Measurements from ENCODE around the gene PRPSAP1. TPM values are rescaled to one million over a fixed set of nuclear protein-coding genes. Genes with fewer than 3 reads are reported as not detected.

Gene PRPSAP1
- total RNA-seq, 1 experiment from 2014 or later, result 99.6 TPM

- intact Hi-C loops (cut with micrococcal nuclease; ENCODE audit: unreplicated experiment), result loop anchor here (2.0 kb wide), 1 partner anchor 97 kb away; no protein-coding TSS in a partner anchor
- Histone ChIP-seq H3K4me3 (ENCODE audit: low read depth in 2 of 2, low read length in 2 of 2) (no peak overlapping the region), H3K27ac (ENCODE audit: low read length) (no peak overlapping the region), H3K27me3 (ENCODE audit: control insufficient read depth, insufficient read depth, low read length) (no peaks in the 10 kb centered on the region), H3K4me1 (ENCODE audit: control insufficient read depth, insufficient read depth, low read length) (no peaks in the 10 kb centered on the region), H3K36me3 (ENCODE audit: control insufficient read depth, insufficient read depth, low read length) (peaks cover 6% of the 10 kb centered on the region), H3K9me3 (ENCODE audit: control insufficient read depth, insufficient read depth, low read depth, low read length) (no peaks in the 10 kb centered on the region)
- in situ Hi-C loops (cut with HindIII; ENCODE audit: low pct_unique_long_range_greater_than_20kb, low sequenced_read_pairs), result no loop called here
- ChIA-PET CTCF (interaction anchor here (0.5 to 2.5 kb wide), 8 partner anchors 8 to 295 kb away, joined by 3 to 15 read pairs (median 7); no protein-coding TSS in a partner anchor), POLR2A (no interaction called here)
- DNase-seq (ENCODE audit: low read depth, low spot score), result no peak
- ATAC-seq, result no peak; the same call in 1 of the 2 replicates
- BruUV-seq (replicated peaks), result no TSS peak
- no peak for TF ChIP-seq SIN3A (IDR thresholded peaks at IDR 0.05; ENCODE audit: borderline replicate concordance, insufficient read depth, low read depth, low read length)
- no peak for TF ChIP-seq CTCF (IDR thresholded peaks at IDR 0.05)
- TF ChIP-seq, protein P1, sequence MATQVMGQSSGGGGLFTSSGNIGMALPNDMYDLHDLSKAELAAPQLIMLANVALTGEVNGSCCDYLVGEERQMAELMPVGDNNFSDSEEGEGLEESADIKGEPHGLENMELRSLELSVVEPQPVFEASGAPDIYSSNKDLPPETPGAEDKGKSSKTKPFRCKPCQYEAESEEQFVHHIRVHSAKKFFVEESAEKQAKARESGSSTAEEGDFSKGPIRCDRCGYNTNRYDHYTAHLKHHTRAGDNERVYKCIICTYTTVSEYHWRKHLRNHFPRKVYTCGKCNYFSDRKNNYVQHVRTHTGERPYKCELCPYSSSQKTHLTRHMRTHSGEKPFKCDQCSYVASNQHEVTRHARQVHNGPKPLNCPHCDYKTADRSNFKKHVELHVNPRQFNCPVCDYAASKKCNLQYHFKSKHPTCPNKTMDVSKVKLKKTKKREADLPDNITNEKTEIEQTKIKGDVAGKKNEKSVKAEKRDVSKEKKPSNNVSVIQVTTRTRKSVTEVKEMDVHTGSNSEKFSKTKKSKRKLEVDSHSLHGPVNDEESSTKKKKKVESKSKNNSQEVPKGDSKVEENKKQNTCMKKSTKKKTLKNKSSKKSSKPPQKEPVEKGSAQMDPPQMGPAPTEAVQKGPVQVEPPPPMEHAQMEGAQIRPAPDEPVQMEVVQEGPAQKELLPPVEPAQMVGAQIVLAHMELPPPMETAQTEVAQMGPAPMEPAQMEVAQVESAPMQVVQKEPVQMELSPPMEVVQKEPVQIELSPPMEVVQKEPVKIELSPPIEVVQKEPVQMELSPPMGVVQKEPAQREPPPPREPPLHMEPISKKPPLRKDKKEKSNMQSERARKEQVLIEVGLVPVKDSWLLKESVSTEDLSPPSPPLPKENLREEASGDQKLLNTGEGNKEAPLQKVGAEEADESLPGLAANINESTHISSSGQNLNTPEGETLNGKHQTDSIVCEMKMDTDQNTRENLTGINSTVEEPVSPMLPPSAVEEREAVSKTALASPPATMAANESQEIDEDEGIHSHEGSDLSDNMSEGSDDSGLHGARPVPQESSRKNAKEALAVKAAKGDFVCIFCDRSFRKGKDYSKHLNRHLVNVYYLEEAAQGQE (IDR thresholded peaks at IDR 0.05; ENCODE audit: insufficient read depth in 1 of 2, low read depth in 2 of 2, low read length in 1 of 2), result no peak
- TF ChIP-seq POLR2AphosphoS5 (IDR thresholded peaks at IDR 0.05; ENCODE audit: low read depth, low read length), result no peak
- no peak for TF ChIP-seq TCF7L2 (IDR thresholded peaks at IDR 0.05; ENCODE audit: low read depth, low read length)
Observed at GRCh38 chr17:76399175-76400172, 45.8 kb upstream of the PRPSAP1 start.

- DNase-seq (ENCODE audit: low read depth, low spot score) (no peak), ATAC-seq (peak; percentile 72)
- in situ Hi-C loops (cut with HindIII; ENCODE audit: low pct_unique_long_range_greater_than_20kb, low sequenced_read_pairs) (no loop called here), intact Hi-C loops (cut with micrococcal nuclease; ENCODE audit: unreplicated experiment) (loop anchor here (2.0 kb wide), 1 partner anchor 96 kb away; no protein-coding TSS in a partner anchor)
- Histone ChIP-seq H3K4me3 (ENCODE audit: low read depth in 2 of 2, low read length in 2 of 2) (no peak overlapping the region), H3K4me1 (ENCODE audit: control insufficient read depth, insufficient read depth, low read length) (no peaks in the 10 kb centered on the region), H3K27ac (ENCODE audit: low read length) (no peak overlapping the region), H3K9me3 (ENCODE audit: control insufficient read depth, insufficient read depth, low read depth, low read length) (no peaks in the 10 kb centered on the region), H3K36me3 (ENCODE audit: control insufficient read depth, insufficient read depth, low read length) (peaks cover 9% of the 10 kb centered on the region), H3K27me3 (ENCODE audit: control insufficient read depth, insufficient read depth, low read length) (no peaks in the 10 kb centered on the region)
- POLR2A ChIA-PET, result no interaction called here
- TF ChIP-seq POLR2AphosphoS5 (IDR thresholded peaks at IDR 0.05; ENCODE audit: low read depth, low read length) (no peak), TCF7L2 (IDR thresholded peaks at IDR 0.05; ENCODE audit: low read depth, low read length) (no peak), SIN3A (IDR thresholded peaks at IDR 0.05; ENCODE audit: borderline replicate concordance, insufficient read depth, low read depth, low read length) (no peak), CTCF (IDR thresholded peaks at IDR 0.05) (no peak)
- TF ChIP-seq, protein P1 (IDR thresholded peaks at IDR 0.05; ENCODE audit: insufficient read depth in 1 of 2, low read depth in 2 of 2, low read length in 1 of 2), result no peak
- CTCF ChIA-PET, result interaction anchor here (0.5 to 2.5 kb wide), 24 partner anchors 9 to 296 kb away, joined by 3 to 23 read pairs (median 4); partner anchors contain the start of genes PRPSAP1, SPHK1 and UBE2O
- BruUV-seq (replicated peaks), result no TSS peak
Observed at GRCh38 chr17:76398523-76399174, 44.9 kb upstream of the PRPSAP1 start.
